ENCODE results near the gene TMCO4. TPM values are rescaled to one million over a fixed set of nuclear protein-coding genes. Genes with fewer than 3 reads are reported as not detected.

The TMCO4 gene
- total and polyA plus RNA-seq, 3 experiments from 2014 or later = 16.5 to 18.2 (median 16.6) TPM

DNA sequence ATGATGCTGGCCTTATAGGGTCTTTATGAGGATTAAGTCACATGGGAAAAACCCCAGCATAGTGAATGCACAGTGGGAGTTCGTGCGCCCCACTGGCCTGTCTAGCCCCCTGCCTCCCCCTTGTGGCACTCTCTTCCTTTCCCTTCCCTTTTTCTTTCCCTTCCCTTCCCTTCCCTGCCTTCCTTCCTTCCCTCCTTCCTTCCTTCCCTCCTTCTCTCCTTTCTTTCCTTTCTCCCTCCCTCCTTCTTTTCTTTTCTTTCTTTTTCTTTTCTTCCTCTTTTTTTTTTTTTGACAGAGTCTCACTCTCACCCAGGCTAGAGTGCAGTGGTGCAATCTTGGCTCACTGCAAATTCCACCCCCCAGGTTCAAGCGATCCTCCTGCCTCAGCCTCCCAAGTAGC is 96.4 kb downstream of the TMCO4 start:
- Histone ChIP-seq H3K4me1 (ENCODE audit: insufficient read depth, low read length) (peaks cover 12% of the 10 kb centered on the region), H3K27me3 (ENCODE audit: insufficient read depth, low read length, poor library complexity, severe bottlenecking) (no peaks in the 10 kb centered on the region), H3K36me3 (ENCODE audit: insufficient read depth, low read length) (no peaks in the 10 kb centered on the region), H3K4me3 (ENCODE audit: low read length) (no peak overlapping the region), H3K9me3 (ENCODE audit: low read length) (no peaks in the 10 kb centered on the region), H3K27ac (ENCODE audit: low read depth, low read length) (no peak overlapping the region)
- H3K36me3 Mint-ChIP-seq = peaks cover 0 to 35% (median 0%) of the 10 kb centered on the region in 3 donors
- CTCF ChIA-PET = interaction anchor here (1.1 to 10.8 kb wide), 8 partner anchors 11 to 43 kb away, joined by 3 to 168 read pairs (median 14); partner anchors contain the start of gene HTR6
- peaks cover 2 to 12% (median 6%) of the 10 kb centered on the region in 3 donors for H3K4me1 Mint-ChIP-seq
- no peak for DNase-seq
- no peak overlapping the region for H3K27ac Mint-ChIP-seq
- H3K4me3 Mint-ChIP-seq = no peak overlapping the region
- H3K27me3 Mint-ChIP-seq = no peaks in the 10 kb centered on the region
- H3K9me3 Mint-ChIP-seq = no peaks in the 10 kb centered on the region
- POLR2A ChIA-PET = no interaction called here

DNA sequence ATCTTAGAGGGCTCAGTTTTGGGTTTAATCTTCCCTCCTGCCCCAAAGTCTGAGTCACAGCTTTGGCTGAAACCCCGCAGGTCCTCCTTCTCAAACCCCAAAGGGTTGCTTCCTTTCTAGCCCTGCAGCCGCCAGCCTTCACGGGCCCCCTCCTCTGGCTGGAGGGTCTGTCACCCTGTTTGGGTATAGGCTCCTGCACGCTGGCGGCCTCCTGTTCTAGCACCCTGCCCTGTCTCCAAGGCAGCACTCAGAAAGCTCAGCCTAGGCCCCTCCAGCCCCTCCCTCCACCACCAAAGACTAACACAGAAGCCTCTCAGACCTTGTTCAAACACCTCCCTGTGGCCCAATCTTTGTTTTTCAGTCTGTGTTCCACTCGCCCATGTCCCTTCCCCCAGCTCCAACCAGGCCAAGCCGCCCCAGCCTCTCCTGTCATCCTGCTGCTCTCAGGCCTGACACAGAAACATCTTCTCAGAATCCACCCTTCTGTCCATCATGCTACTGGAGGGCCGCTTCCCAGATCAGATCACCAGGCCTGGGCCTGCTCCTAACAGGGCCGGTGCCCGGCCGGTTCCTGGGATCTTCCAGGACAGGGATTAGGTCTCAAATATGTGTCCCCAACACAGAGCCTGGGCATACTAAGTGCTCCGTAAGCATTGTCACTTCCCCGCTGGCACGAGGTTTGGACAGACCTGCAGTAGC is 99.5 kb downstream of the TMCO4 start:
- H3K27ac ChIP-seq (ENCODE audit: low read depth, low read length) = no peak overlapping the region
- no peaks in the 10 kb centered on the region for H3K36me3 ChIP-seq (ENCODE audit: insufficient read depth, low read length)
- H3K9me3 ChIP-seq (ENCODE audit: low read length) = no peaks in the 10 kb centered on the region
- POLR2A ChIA-PET = no interaction called here
- H3K4me1 ChIP-seq (ENCODE audit: insufficient read depth, low read length) = peaks cover 12% of the 10 kb centered on the region
- no peaks in the 10 kb centered on the region for H3K9me3 Mint-ChIP-seq
- H3K36me3 Mint-ChIP-seq = peaks cover 0 to 42% (median 4%) of the 10 kb centered on the region in 3 donors
- CTCF ChIA-PET = interaction anchor here (1.0 kb wide), 1 partner anchor 15 kb away, joined by 3 read pairs; no protein-coding TSS in a partner anchor
- H3K4me1 Mint-ChIP-seq = peaks cover 2 to 12% (median 6%) of the 10 kb centered on the region in 3 donors
- H3K4me3 ChIP-seq (ENCODE audit: low read length) = no peak overlapping the region
- no peaks in the 10 kb centered on the region for H3K27me3 Mint-ChIP-seq
- H3K27me3 ChIP-seq (ENCODE audit: insufficient read depth, low read length, poor library complexity, severe bottlenecking) = no peaks in the 10 kb centered on the region
- no peak for DNase-seq
- H3K27ac Mint-ChIP-seq = peak overlapping the region in 1 of 8 donors; percentile 72
- no peak overlapping the region for H3K4me3 Mint-ChIP-seq

DNA sequence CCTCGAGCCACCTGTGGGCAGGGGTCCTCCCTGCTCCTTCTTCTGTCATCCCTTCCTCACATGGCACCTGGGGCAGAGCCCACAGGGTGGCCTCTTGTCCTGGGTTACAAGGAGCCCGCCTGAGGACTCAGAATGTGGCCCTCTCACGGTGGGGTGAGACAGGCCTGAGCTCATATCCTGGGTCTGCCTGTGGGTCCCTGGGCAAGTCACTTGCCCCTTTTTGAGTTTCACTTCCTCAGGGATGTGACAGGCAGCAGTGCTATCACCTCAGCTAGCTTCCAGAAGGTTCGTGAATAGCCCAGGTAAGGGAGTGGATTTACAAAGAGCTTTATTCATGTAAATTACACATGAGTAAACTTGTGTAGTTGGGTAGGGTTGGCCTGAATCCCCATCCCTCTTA is 101.5 kb downstream of the TMCO4 start:
- Histone ChIP-seq H3K4me1 (ENCODE audit: insufficient read depth, low read length) (no peaks in the 10 kb centered on the region), H3K9me3 (ENCODE audit: low read length) (no peaks in the 10 kb centered on the region), H3K36me3 (ENCODE audit: insufficient read depth, low read length) (no peaks in the 10 kb centered on the region), H3K27ac (ENCODE audit: low read depth, low read length) (no peak overlapping the region), H3K4me3 (ENCODE audit: low read length) (no peak overlapping the region), H3K27me3 (ENCODE audit: insufficient read depth, low read length, poor library complexity, severe bottlenecking) (no peaks in the 10 kb centered on the region)
- Mint-ChIP-seq H3K9me3 (no peaks in the 10 kb centered on the region), H3K36me3 (peaks cover 0 to 61% (median 8%) of the 10 kb centered on the region in 3 donors), H3K4me1 (no peaks in the 10 kb centered on the region), H3K4me3 (no peak overlapping the region), H3K27ac (peak overlapping the region in 1 of 8 donors; percentile 3), H3K27me3 (no peaks in the 10 kb centered on the region)
- CTCF ChIA-PET = interaction anchor here (0.8 kb wide), 1 partner anchor 18 kb away, joined by 3 read pairs; no protein-coding TSS in a partner anchor
- DNase-seq = no peak
- POLR2A ChIA-PET = no interaction called here

DNA sequence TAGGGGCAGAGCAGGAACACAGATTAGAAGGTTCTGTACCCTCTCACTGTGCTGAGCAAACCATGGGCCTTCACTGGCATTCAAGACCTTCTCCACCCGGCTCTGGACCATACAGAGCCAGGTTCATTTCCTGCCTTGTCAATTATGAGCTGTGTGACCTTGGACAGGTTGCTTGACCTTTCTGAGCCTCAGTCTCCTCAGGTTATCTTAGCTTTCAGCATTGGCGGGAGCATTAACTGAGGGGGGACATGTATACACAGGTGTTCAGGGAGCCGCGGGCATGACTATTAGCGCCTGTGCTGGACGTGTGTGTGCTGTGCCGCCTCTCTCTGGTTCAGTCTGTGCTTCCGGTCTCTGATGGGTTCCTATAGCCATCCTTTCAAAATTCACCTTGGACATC is 102.9 kb downstream of the TMCO4 start:
- ChIA-PET POLR2A (no interaction called here), CTCF (interaction anchor here (1.2 kb wide), 1 partner anchor 35 kb away, joined by 3 read pairs; no protein-coding TSS in a partner anchor)
- H3K27ac Mint-ChIP-seq = peak overlapping the region in 1 of 8 donors; percentile 29
- peaks cover 0 to 4% (median 0%) of the 10 kb centered on the region in 3 donors for H3K4me1 Mint-ChIP-seq
- Histone ChIP-seq H3K4me1 (ENCODE audit: insufficient read depth, low read length) (no peaks in the 10 kb centered on the region), H3K9me3 (ENCODE audit: low read length) (no peaks in the 10 kb centered on the region), H3K27me3 (ENCODE audit: insufficient read depth, low read length, poor library complexity, severe bottlenecking) (no peaks in the 10 kb centered on the region), H3K4me3 (ENCODE audit: low read length) (no peak overlapping the region), H3K36me3 (ENCODE audit: insufficient read depth, low read length) (no peaks in the 10 kb centered on the region), H3K27ac (ENCODE audit: low read depth, low read length) (no peak overlapping the region)
- peaks cover 5 to 67% (median 9%) of the 10 kb centered on the region in 3 donors for H3K36me3 Mint-ChIP-seq
- H3K9me3 Mint-ChIP-seq = no peaks in the 10 kb centered on the region
- H3K27me3 Mint-ChIP-seq = no peaks in the 10 kb centered on the region
- no peak overlapping the region for H3K4me3 Mint-ChIP-seq
- DNase-seq = no peak

DNA sequence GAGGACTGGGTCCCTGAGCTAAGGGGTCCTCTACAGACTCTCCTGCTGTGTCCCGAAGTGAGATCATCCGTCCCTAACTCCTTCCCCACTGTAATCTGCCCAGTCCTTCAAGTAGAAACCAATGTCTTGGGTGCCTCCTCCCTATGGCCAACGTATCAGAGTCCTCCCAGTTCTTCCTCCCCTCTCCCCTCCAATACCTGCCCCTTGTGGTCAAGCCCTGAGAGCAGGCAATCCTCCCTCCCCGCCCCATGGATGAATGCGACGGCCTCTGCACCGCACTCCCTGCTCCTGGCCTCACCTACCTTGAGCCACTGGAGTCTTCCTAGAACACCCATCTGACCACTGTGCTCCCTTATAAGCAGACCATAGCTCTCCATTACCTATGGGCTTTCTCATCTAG is 103.9 kb downstream of the TMCO4 start:
- Mint-ChIP-seq H3K9me3 (no peaks in the 10 kb centered on the region), H3K27ac (peak overlapping the region in 2 of 8 donors; percentile 36 to 89), H3K4me3 (no peak overlapping the region), H3K27me3 (no peaks in the 10 kb centered on the region), H3K36me3 (peaks cover 6 to 69% (median 14%) of the 10 kb centered on the region in 3 donors), H3K4me1 (peaks cover 0 to 11% (median 6%) of the 10 kb centered on the region in 3 donors)
- Histone ChIP-seq H3K27me3 (ENCODE audit: insufficient read depth, low read length, poor library complexity, severe bottlenecking) (no peaks in the 10 kb centered on the region), H3K27ac (ENCODE audit: low read depth, low read length) (no peak overlapping the region), H3K4me1 (ENCODE audit: insufficient read depth, low read length) (no peaks in the 10 kb centered on the region), H3K4me3 (ENCODE audit: low read length) (no peak overlapping the region), H3K36me3 (ENCODE audit: insufficient read depth, low read length) (no peaks in the 10 kb centered on the region), H3K9me3 (ENCODE audit: low read length) (no peaks in the 10 kb centered on the region)
- no peak for DNase-seq
- ChIA-PET CTCF (interaction anchor here (0.7 kb wide), 1 partner anchor 9 kb away, joined by 3 read pairs; no protein-coding TSS in a partner anchor), POLR2A (no interaction called here)

DNA sequence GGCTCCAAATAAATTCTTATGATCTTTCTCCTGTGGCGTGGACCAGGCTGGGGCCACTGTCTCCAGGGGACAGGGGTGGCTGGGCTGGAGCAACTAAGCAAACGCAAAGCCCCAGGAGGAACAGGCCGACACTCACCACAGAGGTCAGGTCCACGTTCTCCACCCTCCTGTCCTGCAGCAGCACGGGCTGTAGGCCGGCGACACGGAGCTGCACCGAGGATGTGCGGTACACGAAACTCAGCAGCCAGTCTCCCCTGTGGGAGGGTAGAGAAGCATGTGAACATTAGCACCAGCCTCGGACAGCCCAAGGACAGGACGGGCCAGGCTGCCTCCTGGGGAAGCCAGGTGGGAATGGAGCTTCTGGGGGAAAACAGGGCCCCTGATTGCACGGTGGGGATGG is 105.4 kb downstream of the TMCO4 start:
- H3K36me3 ChIP-seq (ENCODE audit: insufficient read depth, low read length) = no peaks in the 10 kb centered on the region
- Mint-ChIP-seq H3K9me3 (peaks cover 0 to 2% (median 0%) of the 10 kb centered on the region in 5 donors), H3K27me3 (no peaks in the 10 kb centered on the region), H3K4me3 (no peak overlapping the region), H3K27ac (peak overlapping the region in 2 of 8 donors; percentile 6 to 23), H3K4me1 (peaks cover 5 to 21% (median 18%) of the 10 kb centered on the region in 3 donors), H3K36me3 (peaks cover 6 to 62% (median 14%) of the 10 kb centered on the region in 3 donors)
- ChIA-PET CTCF (interaction anchor here (0.7 to 6.1 kb wide), 3 partner anchors 10 to 32 kb away, joined by 3 to 28 read pairs (median 4); no protein-coding TSS in a partner anchor), POLR2A (no interaction called here)
- DNase-seq = no peak
- no peak overlapping the region for H3K4me3 ChIP-seq (ENCODE audit: low read length)
- H3K27me3 ChIP-seq (ENCODE audit: insufficient read depth, low read length, poor library complexity, severe bottlenecking) = no peaks in the 10 kb centered on the region
- H3K27ac ChIP-seq (ENCODE audit: low read depth, low read length) = no peak overlapping the region
- H3K9me3 ChIP-seq (ENCODE audit: low read length) = peaks cover 6% of the 10 kb centered on the region
- peaks cover 13% of the 10 kb centered on the region for H3K4me1 ChIP-seq (ENCODE audit: insufficient read depth, low read length)

DNA sequence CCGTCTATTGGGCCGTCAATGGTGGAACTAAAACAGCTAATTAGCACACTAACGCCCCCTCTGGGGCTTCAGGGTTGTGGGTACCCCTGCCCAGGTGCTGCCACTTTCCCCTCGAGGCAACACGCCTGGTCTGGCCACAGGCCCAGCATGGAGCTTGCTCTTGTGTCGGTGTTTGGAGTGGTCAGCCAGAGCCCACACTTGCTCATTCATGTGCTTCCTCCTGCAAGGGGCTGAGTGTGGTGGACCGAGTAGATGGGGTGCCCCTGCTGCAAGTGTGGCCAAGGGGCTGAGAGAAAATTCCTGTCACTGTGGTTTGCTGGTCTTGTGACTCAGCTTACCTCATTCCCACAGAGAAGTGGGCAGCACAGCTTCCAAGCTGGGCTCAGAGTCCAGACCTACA is 109.4 kb downstream of the TMCO4 start:
- no peak overlapping the region for H3K27ac ChIP-seq (ENCODE audit: low read depth, low read length)
- ChIA-PET POLR2A (interaction anchor here (0.5 kb wide), 1 partner anchor 226 kb away, joined by 4 read pairs; no protein-coding TSS in a partner anchor), CTCF (interaction anchor here (2.7 to 6.1 kb wide), 2 partner anchors 14 to 29 kb away, joined by 9 to 28 read pairs; no protein-coding TSS in a partner anchor)
- DNase-seq = no peak
- no peaks in the 10 kb centered on the region for H3K36me3 ChIP-seq (ENCODE audit: insufficient read depth, low read length)
- no peaks in the 10 kb centered on the region for H3K27me3 ChIP-seq (ENCODE audit: insufficient read depth, low read length, poor library complexity, severe bottlenecking)
- peaks cover 48% of the 10 kb centered on the region for H3K4me1 ChIP-seq (ENCODE audit: insufficient read depth, low read length)
- peak overlapping the region in 2 of 7 donors; percentile 61 to 78 for H3K4me3 Mint-ChIP-seq
- H3K4me1 Mint-ChIP-seq = peaks cover 19 to 56% (median 47%) of the 10 kb centered on the region in 3 donors
- peaks cover 6% of the 10 kb centered on the region for H3K9me3 ChIP-seq (ENCODE audit: low read length)
- peak overlapping the region in 7 of 8 donors; percentile 39 to 98 (median 87) for H3K27ac Mint-ChIP-seq
- no peaks in the 10 kb centered on the region for H3K27me3 Mint-ChIP-seq
- peaks cover 6 to 46% (median 9%) of the 10 kb centered on the region in 3 donors for H3K36me3 Mint-ChIP-seq
- no peak overlapping the region for H3K4me3 ChIP-seq (ENCODE audit: low read length)
- peaks cover 0 to 4% (median 0%) of the 10 kb centered on the region in 5 donors for H3K9me3 Mint-ChIP-seq

DNA sequence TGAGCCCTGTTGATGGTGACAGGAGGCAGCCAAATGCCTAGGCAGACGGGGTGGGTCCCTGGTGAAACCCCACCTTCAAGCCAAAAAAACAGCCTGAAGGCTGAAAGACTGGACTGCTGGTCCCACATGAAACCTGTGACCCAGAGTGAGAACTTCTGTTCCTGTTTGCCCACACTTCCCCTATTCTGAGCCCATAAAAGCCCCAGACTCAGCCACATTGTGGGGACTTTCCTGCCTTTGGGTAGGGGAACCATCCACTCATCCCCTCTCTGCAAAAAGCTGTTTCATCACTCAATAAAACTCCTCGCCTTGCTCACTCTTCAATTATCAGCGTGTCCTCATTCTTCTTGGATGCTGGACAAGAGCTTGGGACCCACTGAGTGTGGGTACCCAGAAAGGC is 109.9 kb downstream of the TMCO4 start:
- CTCF ChIA-PET = interaction anchor here (2.7 to 6.1 kb wide), 2 partner anchors 14 to 28 kb away, joined by 9 to 28 read pairs; no protein-coding TSS in a partner anchor
- Histone ChIP-seq H3K27ac (ENCODE audit: low read depth, low read length) (no peak overlapping the region), H3K9me3 (ENCODE audit: low read length) (peaks cover 6% of the 10 kb centered on the region), H3K27me3 (ENCODE audit: insufficient read depth, low read length, poor library complexity, severe bottlenecking) (no peaks in the 10 kb centered on the region), H3K4me3 (ENCODE audit: low read length) (no peak overlapping the region), H3K36me3 (ENCODE audit: insufficient read depth, low read length) (no peaks in the 10 kb centered on the region), H3K4me1 (ENCODE audit: insufficient read depth, low read length) (peaks cover 48% of the 10 kb centered on the region)
- Mint-ChIP-seq H3K4me1 (peaks cover 19 to 56% (median 47%) of the 10 kb centered on the region in 3 donors), H3K4me3 (peak overlapping the region in 4 of 7 donors; percentile 7 to 78 (median 52)), H3K9me3 (peaks cover 0 to 4% (median 0%) of the 10 kb centered on the region in 5 donors), H3K27ac (peak overlapping the region in 7 of 8 donors; percentile 47 to 98 (median 94)), H3K27me3 (no peaks in the 10 kb centered on the region), H3K36me3 (peaks cover 6 to 41% (median 9%) of the 10 kb centered on the region in 3 donors)
- no peak for DNase-seq
- POLR2A ChIA-PET = no interaction called here
